Measurements from ENCODE around the gene SSBP3.

The SSBP3 gene

DNA sequence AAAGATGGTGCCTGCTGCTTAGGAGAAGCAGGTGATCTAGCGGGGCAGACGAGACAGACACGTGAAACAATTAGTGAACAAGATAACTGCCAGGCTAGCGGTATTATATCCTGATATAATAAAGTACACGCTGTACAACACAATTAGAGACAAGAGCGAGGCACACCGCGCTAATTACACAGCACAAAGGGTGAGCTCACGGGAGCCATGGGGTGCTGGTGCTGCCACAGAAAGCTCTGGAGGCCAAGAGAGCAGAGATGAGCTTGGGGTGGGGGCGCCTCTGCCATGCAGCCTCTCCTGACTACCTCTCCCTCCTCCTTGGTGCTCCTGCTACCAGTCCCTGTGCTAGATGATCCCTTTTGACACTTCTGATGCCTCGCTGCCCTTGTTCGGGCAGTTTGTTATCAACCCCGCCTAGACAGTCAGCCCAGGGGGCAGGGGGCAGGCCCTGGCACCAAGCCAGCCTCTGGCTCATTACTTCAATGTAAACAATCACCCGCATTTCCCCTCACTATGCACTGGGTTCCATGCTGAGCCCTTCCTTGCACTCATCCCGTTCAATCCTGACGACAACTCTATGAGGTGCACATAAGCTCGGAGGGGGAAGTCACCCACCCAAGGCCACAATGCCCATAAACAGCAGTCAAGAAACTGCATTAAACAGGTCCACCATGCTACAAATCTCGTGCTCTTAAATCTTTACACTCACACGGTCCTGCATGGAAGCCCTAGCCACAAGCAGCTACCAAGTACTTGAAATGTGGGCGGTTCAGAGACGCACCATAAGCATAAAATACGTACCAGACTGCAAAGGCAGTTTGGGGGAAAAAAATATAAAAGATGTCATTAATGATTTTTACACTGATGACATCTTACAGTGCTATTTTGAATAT lies 103.0 kb downstream of the SSBP3 start:
- DNase-seq, result no peak

DNA sequence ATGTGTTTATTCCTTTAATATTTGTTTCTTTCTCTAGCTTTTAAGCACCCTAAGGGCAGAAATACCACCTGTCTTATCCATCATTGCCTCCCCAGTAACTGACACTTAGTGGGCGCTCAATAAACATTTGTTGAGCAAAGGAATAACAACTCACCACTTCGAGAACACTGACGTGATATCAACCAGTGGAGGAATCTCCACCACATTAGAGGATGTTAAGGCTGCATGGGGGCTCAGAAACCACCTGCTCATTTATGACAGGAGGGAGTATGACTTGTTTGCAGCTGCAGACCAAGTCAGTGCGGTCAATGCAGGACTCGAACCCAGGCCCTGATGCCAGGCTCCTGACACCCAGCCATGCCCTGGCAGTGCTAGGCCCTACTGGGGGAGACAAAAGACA lies 103.6 kb downstream of the SSBP3 start:
- no peak for DNase-seq

DNA sequence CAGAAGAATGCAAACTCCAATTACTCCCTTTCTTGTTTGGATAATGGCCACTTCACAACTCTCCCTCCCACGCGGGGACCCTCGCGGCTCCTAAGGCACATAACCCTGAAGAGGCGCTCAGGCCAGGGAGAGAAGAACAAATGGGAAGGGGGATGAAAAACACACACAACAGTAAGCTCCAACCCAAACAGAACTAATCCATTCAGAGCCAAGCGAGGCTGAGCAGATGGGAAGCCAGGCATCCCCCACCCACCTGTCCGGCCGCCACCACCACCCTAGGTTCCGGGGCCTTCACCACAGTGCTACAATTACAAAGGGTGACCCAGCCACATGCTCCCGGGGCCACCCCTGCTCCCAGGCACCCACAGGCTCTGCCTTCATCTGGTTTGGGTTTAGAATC lies 104.7 kb downstream of the SSBP3 start:
- no peak for DNase-seq

DNA sequence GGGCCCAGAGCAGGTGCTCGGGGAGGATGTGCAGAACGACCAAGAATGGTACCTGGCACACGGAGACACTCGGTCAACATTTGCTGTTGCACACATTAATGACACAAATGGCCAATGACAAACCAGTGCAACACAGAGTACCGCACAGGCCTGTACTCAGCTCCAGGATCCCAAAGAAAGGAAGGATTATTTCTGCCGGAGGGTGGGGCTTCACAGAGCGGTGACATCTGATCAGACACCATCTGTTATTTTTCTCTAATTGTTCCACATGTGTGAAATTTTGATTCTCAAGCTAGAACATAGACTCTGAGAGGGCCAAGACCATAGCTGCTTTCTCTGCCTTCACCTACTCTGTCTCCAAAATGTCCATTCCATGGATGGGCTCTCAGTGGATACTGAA lies 105.8 kb downstream of the SSBP3 start:
- DNase-seq, result peak; percentile 89

DNA sequence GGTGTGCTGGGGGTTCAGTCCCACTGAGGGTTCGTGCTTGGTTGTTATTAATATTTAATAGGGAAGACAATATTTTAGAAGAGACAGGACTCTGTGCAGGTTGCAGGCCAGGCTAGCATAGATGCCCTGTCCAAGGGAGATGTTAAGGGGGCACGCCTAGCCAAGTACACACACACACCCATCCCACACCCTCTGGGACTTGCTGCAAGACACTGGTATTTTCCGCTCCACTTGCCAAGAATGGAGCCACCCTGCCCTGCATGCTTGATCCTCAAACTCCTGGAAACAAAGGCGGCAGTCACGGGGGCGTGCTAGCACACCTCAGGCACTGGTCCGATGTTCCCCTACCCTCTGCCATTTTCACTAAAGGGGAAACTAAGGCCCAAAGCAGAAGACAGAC lies 107.2 kb downstream of the SSBP3 start:
- DNase-seq, result no peak

DNA sequence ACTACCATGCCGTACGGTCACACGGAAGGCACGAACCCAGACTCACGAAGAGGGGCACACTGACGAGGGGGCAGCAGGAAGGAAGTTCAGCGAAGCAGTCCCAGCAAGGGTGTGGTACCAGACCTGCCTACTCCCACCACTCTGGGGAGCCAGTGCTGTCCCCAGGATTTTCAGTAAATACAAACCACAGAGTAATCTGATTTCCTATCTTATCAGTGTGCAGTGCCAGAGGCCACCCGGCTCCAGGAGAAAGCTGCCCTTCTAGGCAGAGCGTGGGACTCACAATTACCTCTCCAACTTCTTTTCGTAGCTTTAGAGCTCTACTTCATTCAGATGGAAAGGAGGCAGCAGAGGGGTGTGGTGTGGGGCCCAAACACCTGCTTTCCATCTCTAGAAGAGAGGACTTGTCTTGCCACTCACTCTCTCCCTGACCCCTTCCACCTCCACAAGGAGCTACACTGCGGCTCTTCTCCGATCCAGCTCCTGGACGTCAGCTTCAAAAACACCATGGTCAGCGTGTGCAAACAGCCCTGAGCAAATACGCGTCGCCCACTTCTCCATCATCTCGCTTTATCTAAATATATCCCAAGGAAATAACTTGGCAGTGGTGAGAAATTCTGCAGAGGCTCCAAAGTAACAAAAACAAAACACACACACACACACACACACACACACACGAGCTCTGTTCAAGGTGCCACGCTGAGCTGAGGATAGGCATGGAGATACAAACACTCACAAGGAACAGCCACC lies 107.7 kb downstream of the SSBP3 start:
- DNase-seq, result no peak

DNA sequence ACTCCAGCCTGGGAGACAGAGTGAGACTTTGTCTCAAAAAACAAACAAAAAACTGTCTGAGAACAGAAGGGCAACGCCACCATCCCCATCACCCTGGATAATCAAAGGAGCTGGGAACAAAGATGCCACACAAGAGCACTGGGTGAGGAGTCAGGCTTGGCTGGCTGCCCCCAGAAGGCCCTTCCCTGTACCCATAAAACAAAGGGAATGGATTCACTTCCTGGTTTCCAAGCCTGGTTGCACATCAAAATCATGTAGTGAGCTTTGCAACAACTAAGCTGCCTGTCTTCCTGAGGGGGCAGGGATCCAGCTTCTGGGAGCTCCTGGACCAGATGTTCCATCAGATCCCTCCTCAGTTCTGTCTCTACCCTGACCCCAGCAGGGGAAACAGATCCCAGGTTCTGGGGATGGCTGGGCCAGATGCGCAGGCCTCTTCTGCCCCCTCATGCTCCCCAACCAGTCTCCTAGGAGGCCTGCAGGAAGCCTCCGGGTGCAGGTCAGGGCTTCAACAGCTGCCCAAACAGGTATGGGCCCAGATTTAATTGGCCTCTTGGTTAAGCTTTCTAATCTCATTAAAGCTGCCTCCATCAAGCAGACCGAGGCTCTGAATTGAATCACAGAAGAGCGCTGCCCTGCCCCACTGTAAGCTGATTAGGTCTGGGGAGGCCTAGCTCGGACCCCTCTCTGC lies 108.5 kb downstream of the SSBP3 start:
- DNase-seq, result peak; percentile 26

DNA sequence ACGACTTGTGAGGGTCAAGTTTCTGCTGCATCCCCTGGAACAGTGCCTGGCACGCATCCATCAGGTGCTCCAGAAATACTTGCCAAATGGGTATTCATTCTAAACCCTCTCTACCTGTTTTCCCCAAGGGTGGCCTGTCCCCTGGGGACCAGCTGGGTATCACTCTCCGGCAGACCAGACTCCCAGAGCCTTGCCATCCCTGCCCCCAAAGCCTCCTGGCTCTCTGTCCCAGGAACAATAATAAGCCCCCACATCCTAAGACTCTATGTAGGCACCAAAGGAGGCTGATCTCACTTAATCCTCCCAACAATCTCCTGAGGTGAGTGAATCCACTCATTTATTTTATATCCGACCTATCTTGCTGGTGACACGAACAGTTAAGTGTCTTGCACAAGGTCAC lies 109.5 kb downstream of the SSBP3 start:
- peak; percentile 17 for DNase-seq

DNA sequence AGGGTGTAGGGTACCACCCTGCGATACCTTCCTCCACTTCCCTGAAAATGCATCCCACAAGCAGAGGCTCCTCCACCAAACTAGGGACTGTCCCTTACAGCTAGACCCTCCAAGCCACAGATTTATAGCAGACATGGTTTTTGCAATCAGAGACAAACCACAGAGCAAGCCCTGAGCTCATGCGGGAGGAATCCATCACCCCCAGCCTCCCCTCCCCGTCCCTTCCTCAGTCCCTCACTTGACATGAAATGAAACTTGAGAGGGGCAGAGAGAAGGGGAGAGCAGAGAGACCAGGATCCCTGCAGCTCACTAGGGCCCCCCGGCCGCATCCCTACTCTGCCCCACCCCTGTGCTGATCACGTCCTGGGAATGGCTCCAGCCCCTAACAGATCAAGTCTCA lies 111.3 kb downstream of the SSBP3 start:
- DNase-seq, result no peak

DNA sequence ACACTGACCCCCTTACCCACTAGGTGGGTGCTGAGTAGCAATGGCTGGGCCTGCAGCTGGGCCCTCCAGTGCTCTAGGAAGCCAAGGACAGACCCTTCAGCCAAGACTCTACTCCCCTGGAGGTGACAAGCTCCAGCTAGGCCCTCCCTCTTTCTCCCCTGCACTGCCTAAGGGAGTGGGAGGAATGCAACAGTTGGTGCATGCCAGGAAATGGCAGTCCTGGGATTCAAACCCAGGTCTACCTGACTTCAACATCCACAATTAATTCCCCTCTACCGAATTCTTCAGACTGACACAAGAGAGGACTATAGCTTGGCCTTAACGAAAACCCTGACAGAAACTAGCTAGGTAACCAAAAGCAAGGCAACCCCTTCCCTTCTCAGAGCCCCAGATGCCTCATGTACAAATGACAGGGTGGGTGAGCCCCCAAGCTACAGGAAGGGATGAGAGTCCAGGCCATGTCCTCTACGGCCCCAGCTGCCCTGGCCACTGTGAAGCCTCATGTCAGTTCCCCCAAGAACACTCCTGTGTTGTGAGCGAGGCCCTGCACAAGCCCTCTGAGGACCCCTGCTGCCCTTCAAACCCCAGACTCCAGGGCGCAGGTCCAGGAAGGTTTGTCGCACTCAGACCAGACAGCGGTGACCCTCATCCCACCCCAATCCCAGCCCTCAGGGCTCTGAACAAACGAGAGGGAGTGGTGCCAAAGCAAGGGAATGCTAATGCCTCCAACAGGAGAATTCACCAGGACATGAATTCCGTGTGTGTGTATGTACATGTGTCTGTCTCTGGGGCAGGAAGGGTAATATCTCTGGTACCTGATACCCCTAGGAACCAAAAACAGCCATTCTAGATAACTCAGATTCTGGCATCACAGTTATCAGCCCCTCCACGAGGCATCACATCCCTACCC lies 113.9 kb downstream of the SSBP3 start:
- no peak for DNase-seq

DNA sequence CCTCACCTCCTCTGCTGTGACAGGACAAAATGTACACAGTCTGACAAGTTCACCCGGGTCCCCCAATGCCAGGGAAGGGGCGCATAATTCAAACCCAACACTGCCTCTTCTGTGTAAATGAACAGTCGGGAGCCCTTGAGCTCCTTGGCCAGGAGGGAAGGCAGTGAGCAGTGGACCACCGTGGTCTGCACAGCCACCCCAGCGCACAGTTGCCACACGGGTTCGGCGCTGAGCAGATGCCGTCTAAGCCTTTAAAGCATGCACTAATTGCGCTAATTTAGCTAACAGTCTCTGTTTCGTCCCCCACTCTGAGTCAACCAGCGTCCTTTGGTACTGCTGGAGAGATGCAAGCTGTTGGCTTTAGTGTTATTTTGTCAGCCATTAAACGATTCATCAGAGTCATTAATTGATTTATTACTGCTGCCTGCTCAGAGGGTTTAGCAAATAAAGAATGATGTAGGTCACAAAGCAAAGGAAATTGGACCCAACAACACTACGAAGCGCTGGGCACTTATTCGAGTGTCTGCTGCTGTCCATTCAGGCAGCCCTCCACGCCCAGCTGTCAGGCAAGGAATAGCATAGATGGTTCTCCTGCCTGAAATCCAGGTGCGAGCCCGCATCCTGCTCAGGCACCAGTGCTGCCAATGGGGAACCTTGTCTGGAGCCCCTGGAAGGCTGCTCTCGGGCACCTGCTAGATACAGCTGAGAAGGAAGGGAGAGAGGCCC lies 114.8 kb downstream of the SSBP3 start:
- no peak for DNase-seq

DNA sequence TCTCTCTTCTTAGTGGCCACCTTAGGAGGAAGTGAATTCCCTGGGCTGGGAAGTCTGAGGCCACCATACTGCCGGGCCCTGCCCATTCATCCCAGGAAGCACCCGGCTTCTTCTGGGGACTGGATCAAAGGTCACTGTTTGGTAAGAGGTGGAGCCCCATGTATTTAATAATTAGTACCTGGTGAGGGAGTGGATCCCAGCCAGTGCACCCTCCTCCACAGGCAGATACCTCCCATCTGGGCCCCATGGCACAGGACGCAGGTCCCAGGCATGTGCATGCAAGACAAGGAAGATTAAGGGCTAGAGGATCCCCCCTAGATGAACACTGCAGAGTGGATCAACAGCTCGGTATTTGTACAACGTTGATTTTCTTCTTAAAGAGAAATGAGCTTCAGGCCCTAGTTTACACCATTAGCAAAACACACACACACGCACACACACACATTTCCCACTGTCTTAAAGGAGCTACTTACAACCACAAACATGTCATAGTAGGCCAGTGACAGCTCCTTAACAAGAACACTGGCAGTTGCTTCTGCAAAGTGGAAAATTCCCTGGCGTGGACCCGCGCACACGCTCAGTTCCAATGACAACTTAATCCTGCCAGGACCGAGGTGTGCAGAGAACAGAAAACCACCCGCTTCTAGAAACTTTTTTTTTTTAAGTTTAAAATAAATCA lies 115.5 kb downstream of the SSBP3 start:
- no peak for DNase-seq

DNA sequence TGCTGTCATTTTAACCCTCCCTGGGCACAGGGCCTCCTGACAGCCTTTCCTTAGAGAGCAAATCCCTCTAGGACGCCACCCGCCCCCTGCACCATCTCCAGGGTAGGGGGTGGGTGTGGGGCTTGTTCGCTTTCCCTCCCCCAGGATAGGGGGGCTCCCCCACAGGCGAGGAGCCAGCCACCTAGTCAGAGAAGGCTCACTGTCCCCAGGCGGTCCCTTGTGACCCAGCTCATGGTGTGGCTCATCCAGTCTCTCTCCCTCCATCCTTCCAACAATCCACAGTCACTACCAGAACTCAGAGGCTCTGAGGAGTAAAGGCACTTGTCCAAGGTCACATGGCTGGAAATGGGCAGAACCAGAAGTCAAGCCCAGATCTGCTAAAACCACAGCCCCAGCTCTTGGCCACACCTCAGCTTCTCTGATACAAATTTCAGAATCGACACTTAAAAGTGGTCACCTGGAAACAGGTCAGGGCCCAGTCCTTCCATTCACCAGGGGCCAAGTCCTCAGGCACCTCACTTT lies 116.4 kb downstream of the SSBP3 start:
- DNase-seq, result no peak

DNA sequence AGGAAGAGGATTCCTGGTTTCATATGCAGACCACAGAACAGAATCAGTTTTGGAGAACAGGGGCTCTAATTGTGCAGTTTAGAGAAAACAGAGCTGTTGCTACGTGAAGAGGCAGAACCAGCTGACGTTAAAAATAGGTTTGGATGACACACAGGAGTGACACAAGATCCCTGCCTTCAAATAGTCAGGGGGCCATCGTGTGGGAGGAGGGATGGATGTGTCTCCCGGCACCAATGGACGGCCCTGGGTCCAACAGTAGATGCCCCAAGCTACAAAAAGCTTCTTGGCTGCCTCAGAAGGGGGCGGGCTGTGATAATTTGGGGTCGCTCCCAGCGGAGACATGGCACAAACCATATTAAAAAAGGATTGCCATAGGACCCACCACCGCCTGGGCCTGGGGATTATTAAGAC lies 118.4 kb downstream of the SSBP3 start:
- no peak for DNase-seq

DNA sequence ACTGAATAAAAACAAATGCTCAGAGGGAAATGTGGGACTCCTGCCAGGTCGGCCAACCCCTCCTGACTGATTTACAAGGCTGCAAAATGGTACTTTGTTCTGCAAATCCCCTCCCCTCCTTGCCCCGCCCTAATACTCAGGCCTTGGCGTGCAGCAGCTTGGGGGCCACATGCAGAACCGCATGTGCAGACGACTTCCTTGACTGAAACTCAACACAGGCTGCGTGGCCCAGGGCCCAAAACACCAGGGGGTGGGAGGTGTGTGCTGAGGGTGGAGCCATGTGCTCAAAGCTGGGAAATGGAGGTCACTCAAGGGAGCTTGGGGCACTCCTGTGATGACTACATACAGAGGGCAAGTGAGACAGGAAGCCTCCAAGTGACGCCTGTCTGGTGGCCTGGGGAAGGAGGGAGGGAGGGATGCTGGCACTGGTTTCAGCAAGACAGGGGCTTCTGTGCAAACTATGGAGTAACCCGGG lies 119.0 kb downstream of the SSBP3 start:
- DNase-seq, result peak; percentile 78

DNA sequence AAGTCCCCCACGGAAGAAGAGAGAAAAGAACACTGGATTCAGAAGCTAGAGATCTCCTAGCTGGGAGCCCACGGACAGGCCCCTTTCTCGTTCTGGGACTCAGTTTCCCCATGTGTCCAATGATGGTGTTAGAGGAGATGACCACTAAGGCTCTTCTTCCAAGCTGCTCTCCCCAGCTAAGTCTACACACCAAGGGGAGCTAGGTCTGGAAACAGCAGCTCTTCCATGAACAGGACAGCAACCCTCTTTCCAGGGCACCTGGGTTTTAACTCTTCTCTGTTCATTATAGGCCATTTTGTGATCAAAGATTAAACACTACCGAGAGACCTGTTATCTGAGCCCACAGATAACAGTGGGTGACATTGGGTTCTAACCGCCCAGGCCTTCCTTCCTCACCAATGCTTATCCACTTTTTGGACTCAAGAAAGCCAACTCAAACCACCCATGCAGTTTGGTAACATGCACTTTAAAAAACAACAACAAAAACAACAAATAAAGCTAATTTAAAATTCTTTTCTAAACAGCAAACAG lies 120.3 kb downstream of the SSBP3 start:
- DNase-seq, result no peak

DNA sequence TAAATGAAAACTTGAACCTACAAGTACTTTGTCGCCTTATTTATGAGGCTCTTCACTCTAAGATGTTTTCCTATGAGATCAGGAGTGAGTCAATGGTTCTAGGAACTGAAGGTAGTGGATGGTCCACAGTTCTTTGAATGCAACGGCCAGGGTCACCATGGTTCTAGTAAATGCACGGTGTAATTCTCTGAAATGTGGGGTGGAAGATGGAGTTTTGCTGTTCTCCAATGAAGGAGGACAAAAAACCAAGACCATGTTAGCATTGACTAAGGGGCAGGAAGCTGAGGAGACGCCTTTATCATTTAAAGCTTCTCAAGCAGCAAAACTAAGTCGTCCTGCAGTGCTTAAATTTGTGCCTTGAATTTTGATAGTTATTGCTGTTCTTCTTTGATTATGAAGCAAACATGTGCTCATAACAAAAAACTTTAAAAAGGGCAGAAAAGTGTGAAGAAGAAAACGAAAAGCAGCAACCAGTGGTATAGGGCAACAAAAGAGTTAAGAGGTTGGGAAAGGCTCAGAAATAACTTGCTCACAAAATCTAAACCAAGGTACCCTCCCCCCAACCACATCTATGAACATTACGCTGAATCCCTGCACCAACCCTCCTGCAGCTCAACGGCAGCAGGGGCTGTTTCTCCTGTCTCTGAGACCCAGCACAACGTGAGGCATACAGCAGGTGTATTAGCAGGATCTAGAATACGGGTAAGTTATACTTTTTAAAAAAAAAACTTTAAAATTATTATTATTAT lies 121.2 kb downstream of the SSBP3 start:
- DNase-seq, result no peak

DNA sequence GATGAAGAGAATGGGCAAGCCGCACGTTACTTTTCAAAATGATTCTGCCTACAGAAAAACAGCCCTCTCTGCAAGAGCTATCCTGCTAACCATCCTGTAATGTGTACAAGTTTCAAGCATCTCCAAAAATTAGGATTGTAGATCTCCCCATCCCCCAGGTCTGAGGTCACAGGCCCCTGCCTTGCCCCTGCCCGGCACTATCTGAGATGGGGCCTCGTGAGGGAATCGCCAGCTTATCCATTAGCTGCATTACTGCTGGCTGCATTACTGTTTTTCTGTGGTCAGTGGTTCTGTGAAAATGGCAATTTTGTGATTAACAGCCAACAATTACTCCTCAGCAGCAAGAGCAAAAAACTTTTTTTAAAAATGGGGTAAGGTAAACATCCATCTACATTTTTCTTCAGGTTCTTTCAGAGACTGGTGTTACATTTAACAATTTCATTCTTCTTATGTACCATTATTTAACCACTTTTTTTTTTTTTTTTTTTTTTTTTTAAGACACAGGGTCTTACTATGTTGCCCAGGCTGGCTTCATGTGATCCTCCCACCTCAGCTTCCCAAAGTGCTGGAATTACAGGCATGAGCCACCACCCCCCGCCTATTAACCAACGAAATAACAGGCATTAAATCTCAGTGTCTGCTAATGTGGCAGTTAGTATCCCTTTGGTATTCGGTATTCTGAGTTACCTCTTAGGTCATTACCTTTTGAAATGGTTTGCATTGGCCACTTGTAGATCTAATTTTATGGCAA lies 122.4 kb downstream of the SSBP3 start:
- no peak for DNase-seq
